HG03439 (cell line): ENCODE results near the gene CAMK1G.
A peak's percentile ranks its signal among the peaks of the same experiment; 100 is the strongest.

ENCODE experiments used
- ATAC-seq: cut with Tn5 transposase; IDR thresholded peaks from one replicate; pipeline ENCODE4 v1.9.1; 2021; ENCODE audit warnings: mild to moderate bottlenecking, moderate library complexity; ENCODE audit not compliant: unreplicated experiment

Gene CAMK1G

GRCh38 chr1:209597499-209597898 is 14.0 kb downstream of the CAMK1G start:
- ATAC-seq = no peak

GRCh38 chr1:209598227-209598626 is 14.7 kb downstream of the CAMK1G start:
- no peak for ATAC-seq

GRCh38 chr1:209600541-209600940 is 17.0 kb downstream of the CAMK1G start:
- no peak for ATAC-seq

GRCh38 chr1:209601809-209602657 is 18.5 kb downstream of the CAMK1G start:
- ATAC-seq = peak; percentile 58

GRCh38 chr1:209603877-209604276 is 20.4 kb downstream of the CAMK1G start:
- no peak for ATAC-seq

- peak; percentile 91 for ATAC-seq
Observed at GRCh38 chr1:209607102-209607794, 23.7 kb downstream of the CAMK1G start.

- peak; percentile 22 for ATAC-seq
Observed at GRCh38 chr1:209607795-209608178, 24.3 kb downstream of the CAMK1G start.

GRCh38 chr1:209609041-209609790 is 25.7 kb downstream of the CAMK1G start:
- no peak for ATAC-seq

GRCh38 chr1:209609791-209610630 is 26.5 kb downstream of the CAMK1G start:
- ATAC-seq = no peak

- no peak for ATAC-seq
Observed at GRCh38 chr1:209610631-209610905, 27.1 kb downstream of the CAMK1G start.

GRCh38 chr1:209611771-209612570 is 28.5 kb downstream of the CAMK1G start:
- no peak for ATAC-seq

- ATAC-seq = no peak
Observed at GRCh38 chr1:209612646-209613399, 29.3 kb downstream of the CAMK1G start.

- ATAC-seq = no peak
Observed at GRCh38 chr1:209613400-209614150, 30.1 kb downstream of the CAMK1G start.

- ATAC-seq = no peak
Observed at GRCh38 chr1:209614151-209614420, 30.6 kb downstream of the CAMK1G start.

GRCh38 chr1:209614906-209615305 is 31.4 kb downstream of the CAMK1G start:
- no peak for ATAC-seq

GRCh38 chr1:209616366-209617046 is 33.0 kb downstream of the CAMK1G start:
- no peak for ATAC-seq

- ATAC-seq = no peak
Observed at GRCh38 chr1:209617047-209617673, 33.6 kb downstream of the CAMK1G start.

GRCh38 chr1:209617755-209618154 is 34.2 kb downstream of the CAMK1G start:
- ATAC-seq = no peak
